ENCODE measurements around the gene PPP4C.

GRCh38 chr16:30046178-30046577 lies 29.6 kb upstream of the PPP4C start:
- TF ChIP-seq EZH2phosphoT487 (IDR thresholded peaks at IDR 0.05; ENCODE audit: low read depth), result no peak
- TF ChIP-seq CTCF (IDR thresholded peaks at IDR 0.05; ENCODE audit: low read depth, low read length), result no peak
